Activated gamma-delta T cell (primary cell): ENCODE results near the gene ADAMTS7.
"Not testable (repeated sequence)": the region's sequence is repeated elsewhere in the genome, so short reads cannot be mapped to it uniquely, and the experiment has no call there.

ENCODE experiments used
- DNase-seq: peaks from one replicate; lab custom pipeline; 2025; lab: John Stamatoyannopoulos, UW
- total RNA-seq, 2 donors: gene quantifications; one replicate each; lab custom pipeline; 2026; lab: John Stamatoyannopoulos, UW

ADAMTS7 gene, protein sequence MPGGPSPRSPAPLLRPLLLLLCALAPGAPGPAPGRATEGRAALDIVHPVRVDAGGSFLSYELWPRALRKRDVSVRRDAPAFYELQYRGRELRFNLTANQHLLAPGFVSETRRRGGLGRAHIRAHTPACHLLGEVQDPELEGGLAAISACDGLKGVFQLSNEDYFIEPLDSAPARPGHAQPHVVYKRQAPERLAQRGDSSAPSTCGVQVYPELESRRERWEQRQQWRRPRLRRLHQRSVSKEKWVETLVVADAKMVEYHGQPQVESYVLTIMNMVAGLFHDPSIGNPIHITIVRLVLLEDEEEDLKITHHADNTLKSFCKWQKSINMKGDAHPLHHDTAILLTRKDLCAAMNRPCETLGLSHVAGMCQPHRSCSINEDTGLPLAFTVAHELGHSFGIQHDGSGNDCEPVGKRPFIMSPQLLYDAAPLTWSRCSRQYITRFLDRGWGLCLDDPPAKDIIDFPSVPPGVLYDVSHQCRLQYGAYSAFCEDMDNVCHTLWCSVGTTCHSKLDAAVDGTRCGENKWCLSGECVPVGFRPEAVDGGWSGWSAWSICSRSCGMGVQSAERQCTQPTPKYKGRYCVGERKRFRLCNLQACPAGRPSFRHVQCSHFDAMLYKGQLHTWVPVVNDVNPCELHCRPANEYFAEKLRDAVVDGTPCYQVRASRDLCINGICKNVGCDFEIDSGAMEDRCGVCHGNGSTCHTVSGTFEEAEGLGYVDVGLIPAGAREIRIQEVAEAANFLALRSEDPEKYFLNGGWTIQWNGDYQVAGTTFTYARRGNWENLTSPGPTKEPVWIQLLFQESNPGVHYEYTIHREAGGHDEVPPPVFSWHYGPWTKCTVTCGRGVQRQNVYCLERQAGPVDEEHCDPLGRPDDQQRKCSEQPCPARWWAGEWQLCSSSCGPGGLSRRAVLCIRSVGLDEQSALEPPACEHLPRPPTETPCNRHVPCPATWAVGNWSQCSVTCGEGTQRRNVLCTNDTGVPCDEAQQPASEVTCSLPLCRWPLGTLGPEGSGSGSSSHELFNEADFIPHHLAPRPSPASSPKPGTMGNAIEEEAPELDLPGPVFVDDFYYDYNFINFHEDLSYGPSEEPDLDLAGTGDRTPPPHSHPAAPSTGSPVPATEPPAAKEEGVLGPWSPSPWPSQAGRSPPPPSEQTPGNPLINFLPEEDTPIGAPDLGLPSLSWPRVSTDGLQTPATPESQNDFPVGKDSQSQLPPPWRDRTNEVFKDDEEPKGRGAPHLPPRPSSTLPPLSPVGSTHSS (N-terminal part only)
- 0.51 to 1.3 reads per million in 2 donors for total RNA-seq

DNA sequence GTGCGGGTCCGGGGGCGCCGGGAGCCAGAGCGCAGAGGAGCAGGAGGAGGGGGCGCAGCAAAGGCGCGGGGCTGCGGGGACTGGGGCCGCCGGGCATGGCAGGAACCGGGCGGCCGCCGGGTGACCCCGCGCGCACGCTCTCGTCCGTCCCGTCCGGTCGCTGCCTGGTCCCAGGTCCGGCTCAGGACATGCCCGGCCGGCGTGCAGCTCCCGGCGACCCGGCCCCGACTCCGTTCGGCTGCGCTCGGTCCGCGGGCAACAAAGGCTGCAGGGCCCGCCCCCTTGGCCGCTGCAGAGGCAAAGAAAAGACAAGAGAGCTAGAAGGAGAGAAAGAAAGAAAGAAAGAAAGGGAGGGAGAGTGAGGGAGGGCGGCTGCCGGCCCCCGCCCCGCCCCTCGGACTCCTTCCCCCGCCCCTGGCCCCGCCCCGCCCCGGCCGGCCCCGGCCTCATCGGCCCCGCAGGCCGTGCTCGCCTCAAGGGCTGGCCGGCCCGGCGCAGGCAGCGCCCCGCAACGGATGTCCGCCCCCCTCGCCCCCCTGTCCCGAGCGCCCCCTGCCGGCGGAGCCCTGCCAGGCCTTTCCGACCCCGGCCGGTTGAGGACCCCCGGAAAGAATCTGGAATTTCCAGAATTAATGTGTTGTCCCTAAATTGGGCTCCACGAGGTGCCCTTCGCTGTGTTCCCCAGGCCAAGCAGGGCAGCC, at the start of gene ADAMTS7:
Gene ADAMTS7, minus strand, starts transcription at position 341 of the 701 bp plus-strand sequence. Its CDS starts 244 bp downstream, at position 97.
- peak; percentile 36 for DNase-seq

DNA sequence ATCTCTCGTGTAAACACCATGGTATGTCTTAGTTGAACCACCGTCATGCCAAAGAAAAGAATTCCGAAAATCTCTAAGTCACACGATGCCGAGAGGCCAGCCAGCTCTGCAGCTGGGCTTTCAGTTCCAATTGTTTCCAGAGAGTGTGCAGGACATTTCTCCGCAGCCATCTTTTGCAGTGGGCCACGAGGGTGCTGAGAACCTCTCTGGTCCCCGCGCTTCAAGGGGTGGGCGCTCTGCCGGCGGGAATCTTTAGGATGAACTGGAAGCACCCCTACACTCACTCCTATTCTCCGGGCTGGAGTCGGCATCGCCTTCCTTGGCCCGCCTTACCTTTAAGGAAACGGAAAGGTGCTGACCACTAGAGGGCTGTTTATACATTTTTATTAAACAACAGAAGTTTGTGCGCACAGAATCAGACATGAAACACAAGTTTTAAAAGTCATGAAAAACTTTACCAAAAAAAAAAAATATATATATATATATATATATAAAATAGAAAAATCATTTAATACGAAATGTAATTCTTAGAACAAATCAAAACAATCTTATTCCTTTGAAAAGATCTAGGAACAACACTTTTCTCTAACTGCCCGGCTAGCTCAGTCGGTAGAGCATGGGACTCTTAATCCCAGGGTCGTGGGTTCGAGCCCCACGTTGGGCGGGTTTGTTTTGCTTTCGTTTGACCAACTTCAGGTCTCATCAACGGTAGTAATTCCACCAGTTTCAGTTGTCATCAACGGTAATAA, 48.9 kb upstream of the ADAMTS7 start:
- no peak for DNase-seq

DNA sequence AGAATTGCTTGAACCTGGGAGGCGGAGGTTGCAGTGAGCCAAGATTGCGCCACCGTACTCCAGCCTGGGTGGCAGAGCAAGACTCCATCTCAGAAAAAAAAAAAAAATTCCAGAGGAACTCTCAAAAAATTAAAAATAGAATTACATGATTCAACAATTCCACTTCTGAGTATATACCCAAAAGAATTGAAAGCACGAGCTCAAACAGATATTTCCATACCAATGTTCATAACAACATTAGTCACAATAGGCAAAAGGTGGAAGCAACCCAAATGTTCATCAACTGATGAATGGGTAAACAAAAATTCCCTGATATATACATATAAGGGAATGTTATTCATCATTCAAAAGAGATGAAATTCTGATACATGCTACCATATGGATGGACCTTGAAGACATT, 44.5 kb upstream of the ADAMTS7 start:
- no peak for DNase-seq

DNA sequence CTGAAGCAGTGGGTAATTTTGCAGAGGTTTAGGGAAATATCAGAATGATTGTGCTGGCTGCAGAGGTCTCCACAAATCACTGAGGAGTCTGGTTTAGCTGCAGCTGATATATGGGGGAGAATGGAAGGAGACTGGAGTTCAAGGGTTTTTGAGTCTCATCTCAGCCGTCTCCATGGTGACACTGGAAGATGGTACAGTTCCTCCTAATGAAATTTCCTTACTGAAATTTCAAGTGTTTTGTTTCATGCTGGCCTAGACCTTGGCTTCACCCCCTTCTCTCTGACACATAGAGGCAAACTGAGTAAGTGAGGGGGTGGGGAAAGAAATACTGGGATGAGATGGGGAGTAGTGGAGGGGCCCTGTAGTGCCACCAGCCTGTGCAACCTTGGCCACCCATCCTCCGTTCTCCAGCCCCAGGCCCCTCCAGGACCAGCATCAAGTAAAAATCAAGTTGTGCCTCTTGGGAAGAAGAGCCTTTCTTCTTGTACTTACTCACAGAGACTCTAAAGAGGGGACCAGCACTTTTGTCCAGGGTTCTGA, 43.6 kb upstream of the ADAMTS7 start:
- no peak for DNase-seq

DNA sequence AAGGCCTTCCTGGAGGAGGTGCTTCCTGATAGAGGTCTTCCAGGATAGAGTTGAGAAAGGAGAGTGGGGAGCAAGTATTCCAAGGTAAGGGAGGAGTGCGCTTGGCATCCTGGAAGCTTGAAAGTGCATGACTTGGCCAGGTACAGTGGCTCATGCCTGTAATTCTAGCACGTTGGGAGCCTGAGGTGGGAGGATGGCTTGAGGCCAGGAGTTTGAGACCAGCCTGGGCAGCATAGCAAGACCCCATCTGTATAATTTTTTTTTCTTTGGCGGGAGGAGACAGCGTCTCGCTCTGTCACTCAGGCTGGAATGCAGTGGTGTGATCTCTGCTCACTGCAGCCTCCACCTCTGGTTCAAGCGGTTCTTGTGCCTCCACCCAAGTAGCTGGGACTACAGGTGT, 42.2 kb upstream of the ADAMTS7 start:
- no peak for DNase-seq

DNA sequence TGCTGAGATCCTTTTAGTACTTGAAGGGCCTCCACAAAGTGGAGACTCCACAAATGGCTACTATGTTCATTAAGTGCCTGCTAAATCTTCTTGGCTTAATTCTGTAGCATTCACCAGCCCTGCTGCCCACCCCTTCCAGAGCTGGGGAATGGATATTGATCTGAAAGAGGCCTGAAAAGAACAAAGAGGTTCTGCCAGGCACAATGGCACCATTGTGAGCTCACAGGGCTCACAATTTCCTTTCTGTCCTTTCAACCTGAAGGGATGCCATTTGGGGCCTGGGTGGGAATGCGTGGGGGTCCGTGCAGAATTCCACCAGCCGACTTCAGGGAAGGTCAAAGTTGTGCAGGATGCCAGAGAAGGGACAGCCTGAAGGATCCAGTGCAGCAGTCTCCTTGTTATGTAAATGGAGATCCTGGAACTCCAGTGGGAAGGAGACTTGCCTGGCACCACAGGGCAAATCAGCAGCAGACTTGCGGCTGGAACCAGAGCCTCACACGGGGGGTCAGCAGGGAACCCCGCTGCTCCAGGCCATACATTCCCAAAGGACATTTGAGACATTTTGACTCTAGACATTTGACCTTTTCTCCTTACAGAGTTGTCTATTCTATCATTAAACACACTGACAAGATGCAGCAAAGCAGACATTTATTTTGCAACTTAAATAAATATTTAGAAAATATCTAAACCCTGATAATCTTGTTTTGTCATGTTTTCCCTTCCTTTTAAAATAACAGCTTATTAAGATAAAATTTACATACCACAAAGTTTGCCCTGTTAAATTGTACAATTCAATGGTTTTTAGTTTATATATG, 39.9 kb upstream of the ADAMTS7 start:
- no peak for DNase-seq

DNA sequence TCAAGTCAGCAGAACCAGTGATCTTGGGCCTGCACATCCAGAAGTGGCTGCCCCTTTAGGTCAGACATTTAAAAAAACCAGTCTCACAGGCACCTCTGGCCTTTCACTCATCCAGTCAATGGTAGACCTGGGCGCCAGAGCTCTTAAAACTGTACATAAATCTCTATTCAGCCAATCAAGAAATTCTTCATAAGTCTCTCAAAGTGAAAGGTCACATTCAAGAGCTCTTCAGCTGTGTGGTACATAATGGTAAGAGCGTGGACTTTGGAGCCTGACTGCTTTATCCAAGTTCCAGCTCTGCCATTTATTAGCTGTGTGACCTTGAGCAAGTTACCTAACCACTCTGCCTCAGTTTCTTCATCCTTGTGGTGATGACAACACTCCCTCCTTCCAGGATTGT, 39.1 kb upstream of the ADAMTS7 start:
- no peak for DNase-seq

DNA sequence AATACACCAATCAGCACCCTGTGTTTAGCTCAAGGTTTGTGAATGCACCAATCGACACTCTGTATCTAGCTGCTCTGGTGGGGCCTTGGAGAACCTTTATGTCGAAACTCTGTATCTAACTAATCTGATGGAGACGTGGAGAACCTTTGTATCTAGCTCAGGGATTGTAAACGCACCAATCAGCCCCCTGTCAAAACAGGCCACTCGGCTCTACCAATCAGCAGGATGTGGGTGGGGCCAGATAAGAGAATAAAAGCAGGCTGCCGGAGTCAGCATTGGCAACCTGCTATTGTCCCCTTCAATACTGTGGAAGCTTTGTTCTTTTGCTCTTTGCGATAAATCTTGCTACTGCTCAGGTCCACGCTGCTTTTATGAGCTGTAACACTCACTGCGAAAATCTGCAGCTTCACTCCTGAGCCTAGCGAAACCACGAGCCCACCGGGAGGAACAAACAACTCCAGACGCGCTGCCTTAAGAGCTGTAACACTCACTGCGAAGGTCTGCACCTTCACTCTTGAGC, 36.2 kb upstream of the ADAMTS7 start:
- not testable (repeated sequence) for DNase-seq

DNA sequence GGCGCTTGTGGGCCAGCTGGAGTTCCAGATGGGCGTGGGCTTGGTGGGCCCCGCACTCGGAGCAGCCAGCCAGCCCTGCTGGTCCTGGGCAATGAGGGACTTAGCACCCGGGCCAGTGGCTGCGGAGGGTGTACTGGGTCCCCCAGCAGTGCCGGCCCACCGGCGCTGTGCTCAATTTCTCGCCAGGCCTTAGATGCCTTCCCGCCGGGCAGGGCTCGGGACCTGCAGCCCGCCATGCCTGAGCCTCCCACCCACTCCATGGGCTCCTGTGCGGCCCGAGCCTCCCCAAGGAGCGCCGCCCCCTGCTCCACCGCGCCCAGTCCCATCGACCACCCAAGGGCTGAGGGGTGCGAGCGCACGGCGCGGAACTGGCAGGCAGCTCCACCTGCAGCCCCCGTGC, 35.6 kb upstream of the ADAMTS7 start:
- DNase-seq: not testable (repeated sequence)

DNA sequence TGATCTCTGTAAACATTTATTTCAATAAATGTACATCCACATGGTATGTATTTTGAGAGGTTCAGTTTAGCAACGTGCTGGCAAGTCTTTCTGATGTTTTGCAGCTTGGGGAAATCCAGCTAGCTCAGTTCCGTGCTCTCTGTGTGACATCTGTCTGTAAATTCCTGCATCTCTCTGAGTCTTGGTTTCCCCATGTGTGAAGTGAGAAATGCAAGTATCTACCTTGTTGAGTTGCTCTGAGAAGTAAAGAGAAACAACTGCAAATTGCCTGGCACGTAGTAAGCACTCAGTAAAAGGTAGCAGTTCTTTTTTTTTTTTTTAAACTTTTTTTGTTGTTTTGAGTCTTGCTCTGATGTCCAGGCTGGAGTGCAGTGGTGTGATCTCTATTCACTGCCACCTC, 31.3 kb upstream of the ADAMTS7 start:
- no peak for DNase-seq

DNA sequence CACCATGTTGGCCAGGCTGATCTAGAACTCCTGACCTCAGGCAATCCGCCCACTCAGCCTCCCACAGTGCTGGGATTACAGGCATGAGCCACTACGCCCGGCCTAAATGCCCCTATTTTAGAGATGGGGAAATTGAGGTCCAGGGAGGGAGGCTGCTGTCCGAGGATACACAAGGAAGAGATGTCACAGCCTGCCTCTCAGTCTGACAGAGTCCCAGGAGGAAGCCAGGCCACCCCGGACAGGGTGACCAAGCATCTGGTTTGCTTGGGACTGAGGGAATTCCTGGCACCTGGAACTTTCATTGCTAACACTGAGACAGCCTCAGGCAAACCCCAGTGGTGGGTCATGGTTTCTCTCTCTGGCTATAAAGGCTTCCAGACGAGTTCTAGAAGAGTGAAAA, 30.6 kb upstream of the ADAMTS7 start:
- no peak for DNase-seq

DNA sequence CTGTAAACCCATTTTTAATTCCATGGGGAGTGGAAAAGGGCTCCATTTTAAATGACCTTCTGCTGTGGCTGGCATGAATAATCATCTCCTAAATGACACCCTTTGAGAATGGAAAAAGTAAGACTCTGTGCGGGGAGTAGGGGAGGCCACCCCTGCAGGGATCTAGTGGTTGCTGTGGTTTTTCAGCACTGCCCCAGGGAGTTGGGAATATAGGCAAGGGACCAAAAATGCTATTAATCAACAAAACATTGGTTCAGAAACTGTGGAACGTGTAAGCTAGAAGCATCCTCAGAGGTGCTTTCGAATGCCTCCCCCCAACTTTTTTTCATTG, 30.1 kb upstream of the ADAMTS7 start:
- DNase-seq: no peak

DNA sequence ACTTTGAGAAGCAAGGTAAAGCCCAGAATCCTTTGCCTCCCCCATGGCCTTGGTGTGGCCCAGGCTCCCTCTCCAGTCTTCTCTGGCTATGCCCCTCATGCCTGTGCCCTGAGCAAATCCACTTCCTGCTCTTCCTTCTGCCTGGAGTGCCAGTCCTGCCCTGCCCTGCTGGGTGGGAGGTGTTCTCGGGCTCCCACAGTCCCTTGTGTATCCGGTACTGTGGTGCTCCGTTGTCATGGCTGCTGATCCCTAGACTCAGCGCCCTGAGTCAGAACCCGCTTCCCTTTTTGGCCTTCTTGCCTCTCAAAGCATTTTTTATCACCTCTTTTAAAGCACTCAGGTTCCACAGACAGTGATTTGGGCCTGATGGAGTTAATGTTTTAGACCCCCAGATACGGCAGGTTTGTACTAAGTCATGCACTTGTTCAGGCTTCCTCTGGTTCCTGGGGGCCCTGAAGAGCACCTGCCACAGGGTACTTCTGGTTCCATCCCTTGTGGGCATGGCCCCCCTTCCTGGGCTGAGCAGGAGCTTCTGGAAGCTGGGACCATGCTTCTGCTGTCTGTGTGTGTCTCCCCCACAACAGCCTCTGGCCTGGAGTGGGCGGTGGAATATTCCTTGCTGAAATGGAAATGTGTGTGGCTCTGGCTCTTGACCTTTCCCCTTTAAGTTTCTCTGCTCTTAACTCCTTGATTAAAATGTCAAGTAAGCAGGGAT, 29.6 kb upstream of the ADAMTS7 start:
- DNase-seq: no peak

DNA sequence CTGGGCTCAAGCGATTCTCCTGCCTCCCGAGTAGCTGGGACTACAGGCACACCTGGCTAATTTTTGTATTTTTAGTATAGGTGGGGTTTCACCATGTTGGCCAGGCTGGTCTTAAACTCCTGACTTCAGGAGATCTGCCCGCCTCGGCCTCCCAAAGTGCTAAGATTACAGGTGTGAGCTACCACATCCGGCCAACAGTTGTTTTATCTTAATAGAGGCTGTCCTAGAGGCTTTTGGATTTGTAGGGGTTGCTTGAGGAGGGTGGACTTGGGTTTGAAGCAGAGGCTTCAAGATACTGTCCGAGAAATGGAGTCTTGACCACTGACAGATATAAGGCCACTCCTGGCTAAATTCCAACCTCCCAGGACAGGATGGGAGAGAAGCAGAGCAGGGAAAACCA, 27.9 kb upstream of the ADAMTS7 start:
- not testable (repeated sequence) for DNase-seq

DNA sequence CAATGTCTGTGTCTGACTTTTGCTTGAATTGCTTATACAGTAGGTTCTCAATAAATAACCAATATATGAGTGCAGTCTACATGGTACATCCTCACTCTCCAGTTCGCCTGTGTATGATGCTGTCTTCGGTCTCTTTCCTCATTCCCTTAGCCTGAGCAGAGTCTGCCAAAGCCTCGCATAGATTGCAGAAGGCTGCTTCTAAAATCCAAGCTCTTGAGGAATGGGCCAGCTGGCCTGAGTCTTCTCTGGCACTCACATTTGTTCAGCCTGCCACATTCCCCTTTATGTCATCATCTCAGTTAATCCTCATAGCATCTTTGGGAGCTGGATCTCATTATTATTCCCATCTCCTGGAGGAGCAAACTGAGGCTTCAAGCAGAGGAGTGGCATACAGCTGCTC, 27.2 kb upstream of the ADAMTS7 start:
- DNase-seq: no peak

DNA sequence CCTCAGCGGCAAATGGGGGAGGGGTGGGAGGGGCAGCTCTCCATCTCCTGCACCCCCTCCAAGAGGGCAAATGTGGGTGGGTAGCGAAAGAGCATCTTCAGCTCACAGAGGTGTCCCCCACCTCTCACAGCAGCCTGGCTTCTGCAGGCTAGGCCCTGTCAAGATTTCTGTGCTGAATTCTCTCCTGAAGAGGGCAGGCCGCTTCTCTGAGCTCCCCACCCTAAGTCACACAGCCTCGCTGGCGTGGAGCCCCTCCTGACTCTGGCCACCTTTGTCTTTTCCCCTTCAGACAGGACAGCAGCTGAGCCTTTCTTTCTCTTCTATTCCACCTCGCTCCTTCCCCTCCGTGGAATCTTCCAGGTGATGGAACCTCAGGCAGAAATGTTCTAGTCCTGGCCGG, 26.3 kb upstream of the ADAMTS7 start:
- no peak for DNase-seq

DNA sequence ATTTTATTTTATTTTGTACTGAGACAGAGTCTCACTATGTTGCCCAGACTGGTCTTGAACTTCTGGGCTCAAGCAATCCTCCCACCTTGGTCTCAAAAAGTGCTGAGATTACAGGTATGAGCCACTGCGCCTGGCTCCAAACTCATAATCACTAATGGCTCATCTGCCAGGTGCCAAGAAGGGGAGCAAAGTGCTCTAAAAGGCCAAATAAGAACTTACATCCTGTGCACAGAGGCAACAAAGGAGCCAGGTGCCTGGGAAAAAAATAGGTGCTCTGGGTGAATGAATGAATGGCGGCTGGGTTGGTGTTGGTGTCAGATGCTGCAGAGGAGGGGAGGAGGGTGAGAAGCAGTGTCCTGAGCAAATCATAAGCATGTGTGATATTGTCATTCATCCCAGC, 25.9 kb upstream of the ADAMTS7 start:
- DNase-seq: no peak

DNA sequence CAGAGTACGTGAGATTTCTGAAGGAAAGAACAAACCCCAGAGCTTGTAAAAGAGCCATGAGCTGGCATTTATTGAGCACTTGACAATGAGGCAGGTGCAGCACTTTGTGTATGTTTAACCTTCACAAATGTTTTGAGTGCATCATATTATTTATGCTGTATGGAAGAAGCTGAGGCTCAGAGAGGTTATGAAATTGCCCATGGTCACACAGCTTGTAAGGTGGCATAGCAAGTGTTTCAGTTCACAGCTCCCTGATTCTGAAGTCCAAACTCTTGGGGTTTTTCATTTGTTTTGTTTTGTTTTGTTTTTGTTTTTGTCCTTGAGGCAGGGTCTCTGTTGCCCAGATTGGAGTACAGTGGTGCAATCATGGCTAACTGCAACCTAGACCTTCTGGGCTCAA, 25.1 kb upstream of the ADAMTS7 start:
- no peak for DNase-seq
